Parathyroid adenoma (tissue), 2 donors: ENCODE data around the gene LEFTY2.

Source experiments
- H2AFZ ChIP-seq: fragments of 300-600 bp; sonication (generic); one replicate; pipeline ENCODE4 v1.7.0; 2017; ENCODE audit warnings: antibody characterized with exemption, mild to moderate bottlenecking
- H3K27ac ChIP-seq: fragments of 300-600 bp; sonication (generic); one replicate; pipeline ENCODE4 v1.7.0; 2017
- H3K27me3 ChIP-seq: fragments of 300-600 bp; sonication (generic); one replicate; pipeline ENCODE4 v1.7.0; 2017; ENCODE audit warnings: low read length; ENCODE audit not compliant: control insufficient read depth, insufficient read depth
- H3K36me3 ChIP-seq: fragments of 300-600 bp; sonication (generic); one replicate; pipeline ENCODE4 v1.7.0; 2017; ENCODE audit warnings: low read length; ENCODE audit not compliant: control insufficient read depth, insufficient read depth
- H3K4me1 ChIP-seq: fragments of 300-600 bp; sonication (generic); one replicate; pipeline ENCODE4 v1.7.0; 2017; ENCODE audit warnings: control low read depth
- H3K4me2 ChIP-seq: fragments of 300-600 bp; sonication (generic); one replicate; pipeline ENCODE4 v1.7.0; 2017; ENCODE audit warnings: low read length
- H3K4me3 ChIP-seq: fragments of 300-600 bp; sonication (generic); one replicate; pipeline ENCODE4 v1.7.0; 2017; ENCODE audit warnings: low read depth, low read length
- H3K79me2 ChIP-seq: fragments of 300-600 bp; sonication (generic); one replicate; pipeline ENCODE4 v1.7.0; 2017; ENCODE audit warnings: control low read depth
- H3K9ac ChIP-seq: fragments of 300-600 bp; sonication (generic); one replicate; pipeline ENCODE4 v1.7.0; 2017; ENCODE audit warnings: mild to moderate bottlenecking
- H3K9me3 ChIP-seq: fragments of 300-600 bp; sonication (generic); one replicate; pipeline ENCODE4 v1.7.0; 2017; ENCODE audit warnings: low read length; ENCODE audit not compliant: control insufficient read depth
- CTCF ChIP-seq: fragments of 300-600 bp; sonication (generic); IDR thresholded peaks from one replicate; pipeline ENCODE4 v1.7.0; 2017; ENCODE audit warnings: antibody characterized with exemption, mild to moderate bottlenecking
- donor health status: primary hyperparathyroidism.

Gene LEFTY2

GRCh38 chr1:225950905-225951497, 10.0 kb upstream of the LEFTY2 start:
- H3K9ac ChIP-seq: no peak overlapping the region
- no peak for TF ChIP-seq CTCF
- no peaks in the 10 kb centered on the region for H3K79me2 ChIP-seq
- no peak overlapping the region for H3K4me3 ChIP-seq
- no peaks in the 10 kb centered on the region for H3K9me3 ChIP-seq
- H3K36me3 ChIP-seq: no peaks in the 10 kb centered on the region
- no peak overlapping the region for H3K4me2 ChIP-seq
- H2AFZ ChIP-seq: no peak overlapping the region
- H3K27ac ChIP-seq: no peak overlapping the region
- H3K4me1 ChIP-seq: no peaks in the 10 kb centered on the region
- H3K27me3 ChIP-seq: no peaks in the 10 kb centered on the region

- no peaks in the 10 kb centered on the region for H3K36me3 ChIP-seq
- no peak overlapping the region for H3K9ac ChIP-seq
- no peak overlapping the region for H3K27ac ChIP-seq
- H3K79me2 ChIP-seq: no peaks in the 10 kb centered on the region
- no peaks in the 10 kb centered on the region for H3K27me3 ChIP-seq
- no peak overlapping the region for H3K4me3 ChIP-seq
- H3K9me3 ChIP-seq: no peaks in the 10 kb centered on the region
- H3K4me2 ChIP-seq: no peak overlapping the region
- no peaks in the 10 kb centered on the region for H3K4me1 ChIP-seq
- no peak overlapping the region for H2AFZ ChIP-seq
- no peak for TF ChIP-seq CTCF
Observed at GRCh38 chr1:225949041-225949440, 8.0 kb upstream of the LEFTY2 start.

DNA sequence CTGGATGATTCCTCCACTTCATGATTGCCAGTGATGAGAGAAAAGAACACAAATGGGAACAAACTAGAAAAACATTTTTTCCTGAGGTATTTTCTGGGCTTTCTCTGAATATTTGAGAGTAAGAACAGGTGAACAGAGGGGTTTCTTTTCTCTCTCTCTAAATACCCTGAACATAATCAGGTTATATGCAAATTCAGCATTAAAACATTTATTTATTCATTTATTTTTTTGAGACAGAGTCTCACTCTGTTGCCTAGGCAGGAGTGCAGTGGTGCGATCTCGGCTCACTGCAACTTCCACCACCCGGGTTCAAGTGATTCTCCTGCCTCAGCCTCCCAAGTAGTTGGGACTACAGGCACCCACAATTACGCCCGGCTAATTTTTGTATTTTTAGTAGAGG, 5.8 kb upstream of the LEFTY2 start:
- Histone ChIP-seq H3K4me3 (no peak overlapping the region), H3K4me2 (no peak overlapping the region), H3K36me3 (no peaks in the 10 kb centered on the region), H3K79me2 (no peaks in the 10 kb centered on the region), H3K27me3 (no peaks in the 10 kb centered on the region), H3K9me3 (no peaks in the 10 kb centered on the region), H3K9ac (no peak overlapping the region), H3K4me1 (no peaks in the 10 kb centered on the region), H3K27ac (no peak overlapping the region), H2AFZ (no peak overlapping the region)
- TF ChIP-seq CTCF: no peak

DNA sequence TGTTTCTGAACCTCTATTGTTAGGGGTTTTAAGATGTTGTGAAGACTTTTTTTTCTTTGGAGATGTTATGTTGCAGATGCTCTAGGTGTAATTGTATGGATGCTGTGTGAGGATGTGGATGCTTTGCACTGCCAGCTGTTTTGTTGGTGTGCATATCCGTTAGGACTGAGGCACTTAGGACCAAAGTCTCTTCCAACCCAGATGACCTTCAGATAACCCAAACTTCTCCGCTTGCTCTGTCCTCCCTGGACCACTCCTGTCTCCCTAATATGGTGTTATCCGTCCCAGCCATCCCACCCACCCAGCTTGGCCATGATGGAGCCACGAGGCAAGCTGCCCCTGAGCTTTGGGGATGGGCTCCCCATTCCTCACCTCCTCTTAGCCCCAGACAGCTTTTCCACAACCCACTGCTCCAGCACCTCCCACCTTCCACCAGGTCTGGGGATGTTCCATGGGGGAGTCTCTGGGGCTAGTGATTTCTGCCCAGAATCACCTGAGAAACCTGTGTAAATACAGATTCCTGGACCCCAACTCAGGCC, 5.1 kb upstream of the LEFTY2 start:
- H3K36me3 ChIP-seq: no peaks in the 10 kb centered on the region
- H3K4me3 ChIP-seq: no peak overlapping the region
- H3K9ac ChIP-seq: no peak overlapping the region
- H3K27me3 ChIP-seq: no peaks in the 10 kb centered on the region
- no peak overlapping the region for H3K27ac ChIP-seq
- H3K9me3 ChIP-seq: no peaks in the 10 kb centered on the region
- no peak for TF ChIP-seq CTCF
- no peak overlapping the region for H2AFZ ChIP-seq
- H3K79me2 ChIP-seq: no peaks in the 10 kb centered on the region
- no peaks in the 10 kb centered on the region for H3K4me1 ChIP-seq
- H3K4me2 ChIP-seq: no peak overlapping the region

DNA sequence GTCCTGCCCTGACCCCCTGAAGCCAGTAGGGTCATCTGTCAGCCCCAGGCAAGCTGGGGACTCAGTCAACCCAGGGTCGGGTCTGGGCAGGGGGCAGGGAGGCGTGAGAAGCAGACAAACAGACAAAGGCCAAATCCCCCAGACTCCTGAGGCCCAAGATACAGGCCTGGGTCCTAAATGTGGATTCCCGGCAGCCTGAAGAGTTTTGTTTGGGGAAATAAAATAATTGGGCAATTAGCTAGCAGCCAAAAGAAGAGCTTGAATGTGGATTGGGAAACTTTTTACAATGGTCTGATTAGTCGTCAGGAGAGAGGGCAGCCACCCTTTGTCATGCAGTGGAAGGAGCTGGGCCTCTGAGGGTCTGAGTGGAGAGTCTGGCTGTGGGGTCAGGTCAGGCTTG, 4.5 kb upstream of the LEFTY2 start:
- no peak for TF ChIP-seq CTCF
- H3K4me2 ChIP-seq: no peak overlapping the region
- no peaks in the 10 kb centered on the region for H3K27me3 ChIP-seq

More for the DNA sequence above, 4.5 kb upstream of the LEFTY2 start:
- Histone ChIP-seq H2AFZ (no peak overlapping the region), H3K9ac (no peak overlapping the region), H3K36me3 (no peaks in the 10 kb centered on the region), H3K4me1 (no peaks in the 10 kb centered on the region), H3K4me3 (no peak overlapping the region), H3K9me3 (no peaks in the 10 kb centered on the region), H3K79me2 (no peaks in the 10 kb centered on the region), H3K27ac (no peak overlapping the region)
